HG02642 (cell line): ENCODE measurements around the gene VSIG10.
"Not testable (repeated sequence)": the region's sequence is repeated elsewhere in the genome, so short reads cannot be mapped to it uniquely, and the experiment has no call there.

Experiments used
- ATAC-seq: cut with Tn5 transposase; IDR thresholded peaks from one replicate; pipeline ENCODE4 v1.9.1; 2021; ENCODE audit warnings: mild to moderate bottlenecking; ENCODE audit not compliant: unreplicated experiment, poor library complexity

VSIG10 gene

GRCh38 chr12:118103601-118104382 is at the start of gene VSIG10:
Gene VSIG10 (minus strand): TSS chr12:118104011. CDS start chr12:118103671, 340 bp downstream.
- ATAC-seq = no peak

- ATAC-seq = no peak
These were observed 47.9 kb upstream of the VSIG10 start for GRCh38 chr12:118151755-118152154.

GRCh38 chr12:118150625-118151024 is 46.8 kb upstream of the VSIG10 start:
- ATAC-seq = no peak

- ATAC-seq = no peak
These were observed 44.5 kb upstream of the VSIG10 start for GRCh38 chr12:118148287-118148686.

GRCh38 chr12:118145798-118146156 is 42.0 kb upstream of the VSIG10 start:
- no peak for ATAC-seq

GRCh38 chr12:118145113-118145797 is 41.4 kb upstream of the VSIG10 start:
- ATAC-seq = peak; percentile 55

GRCh38 chr12:118144499-118144898 is 40.7 kb upstream of the VSIG10 start:
- no peak for ATAC-seq

- no peak for ATAC-seq
These were observed 37.0 kb upstream of the VSIG10 start for GRCh38 chr12:118140825-118141224.

GRCh38 chr12:118137148-118137678 is 33.4 kb upstream of the VSIG10 start:
- no peak for ATAC-seq

- ATAC-seq = peak; percentile 33
These were observed 32.8 kb upstream of the VSIG10 start for GRCh38 chr12:118136559-118137003.

GRCh38 chr12:118135788-118136558 is 32.2 kb upstream of the VSIG10 start, which contains the start of gene PEBP1:
Gene PEBP1 (plus strand): TSS chr12:118136124. CDS start chr12:118136210, 86 bp downstream.
- ATAC-seq = peak; percentile 97

GRCh38 chr12:118129436-118129835 is 25.6 kb upstream of the VSIG10 start:
- not testable (repeated sequence) for ATAC-seq

- no peak for ATAC-seq
These were observed 24.1 kb upstream of the VSIG10 start for GRCh38 chr12:118127867-118128266.

- ATAC-seq = no peak
These were observed 22.4 kb upstream of the VSIG10 start for GRCh38 chr12:118126119-118126757.

- no peak for ATAC-seq
These were observed 21.9 kb upstream of the VSIG10 start for GRCh38 chr12:118125743-118126118.

- no peak for ATAC-seq
These were observed 20.6 kb upstream of the VSIG10 start for GRCh38 chr12:118124333-118124874.

- ATAC-seq = no peak
These were observed 18.5 kb upstream of the VSIG10 start for GRCh38 chr12:118122264-118122663.

GRCh38 chr12:118120579-118121363 is 17.0 kb upstream of the VSIG10 start:
- no peak for ATAC-seq

GRCh38 chr12:118119449-118119879 is 15.7 kb upstream of the VSIG10 start:
- no peak for ATAC-seq
